T-helper 17 cell (primary cell): ENCODE measurements around the gene PPP5C. TPM values are rescaled to one million over a fixed set of nuclear protein-coding genes. Genes with fewer than 3 reads are reported as not detected.
A peak's percentile ranks its signal among the peaks of the same experiment; 100 is the strongest.
"Not testable (repeated sequence)": the region's sequence is repeated elsewhere in the genome, so short reads cannot be mapped to it uniquely, and the experiment has no call there.

Experiments used
- ATAC-seq: fragments of 150-1000 bp; cut with Tn5 transposase; 2 replicates; pipeline ENCODE4 v1.10.0; 2021; ENCODE audit warnings: mild to moderate bottlenecking, moderate library complexity
- DNase-seq, 3 donors: peaks; one replicate each; pipeline versions ENCODE4 v3.0.0 to v3.0.0-alpha.2; 2020 to 2021
- H3K9me3 ChIP-seq: one replicate; pipeline ENCODE4 v1.7.0; 2013; ENCODE audit warnings: low read length, mild to moderate bottlenecking; ENCODE audit not compliant: control insufficient read depth, poor library complexity, severe bottlenecking
- H3K27ac Mint-ChIP-seq: one replicate; pipeline ENCODE4 v1.8.0; 2022; ENCODE audit warnings: mild to moderate bottlenecking, moderate library complexity, mixed read lengths
- H3K27me3 Mint-ChIP-seq: one replicate; pipeline ENCODE4 v1.8.0; 2022; ENCODE audit warnings: mixed read lengths
- H3K36me3 Mint-ChIP-seq: one replicate; pipeline ENCODE4 v1.8.0; 2022; ENCODE audit warnings: low read depth, mixed read lengths
- H3K4me1 Mint-ChIP-seq: one replicate; pipeline ENCODE4 v1.8.0; 2022; ENCODE audit warnings: mild to moderate bottlenecking, mixed read lengths
- H3K4me3 Mint-ChIP-seq: one replicate; pipeline ENCODE4 v1.8.0; 2022; ENCODE audit warnings: mild to moderate bottlenecking, moderate library complexity, mixed read lengths
- total RNA-seq, 4 donors: library from RNA in 2 of 4; stranded (reverse) in 2 of 4; gene quantifications; one replicate each; pipeline ENCODE4 v1.2.3 and lab custom pipeline; 2022 to 2026

Gene PPP5C
- total RNA-seq, 2 donors from 2014 or later = 34.8 to 42.8 TPM

GRCh38 chr19:46413262-46414031 lies 66.6 kb downstream of the PPP5C start, which contains the start of gene CCDC8:
Gene CCDC8, minus strand, starts transcription at chr19:46413564. Its CDS starts 754 bp downstream, at chr19:46412810.
- no peak within 1 kb of the TSS for H3K27ac Mint-ChIP-seq
- H3K36me3 Mint-ChIP-seq = peaks cover 3% of the 10 kb centered on the region
- ATAC-seq = no peak
- DNase-seq = no peak
- no peak within 1 kb of the TSS for H3K4me3 Mint-ChIP-seq
- peaks cover 66% of the 10 kb centered on the region for H3K27me3 Mint-ChIP-seq
- H3K9me3 ChIP-seq = no peaks in the 10 kb centered on the region
- H3K4me1 Mint-ChIP-seq = peaks cover 15% of the 10 kb centered on the region

- peaks cover 72% of the 10 kb centered on the region for H3K27me3 Mint-ChIP-seq
- not testable (repeated sequence) for H3K27ac Mint-ChIP-seq
Observed at GRCh38 chr19:46414899-46415298, 68.0 kb downstream of the PPP5C start.

DNA sequence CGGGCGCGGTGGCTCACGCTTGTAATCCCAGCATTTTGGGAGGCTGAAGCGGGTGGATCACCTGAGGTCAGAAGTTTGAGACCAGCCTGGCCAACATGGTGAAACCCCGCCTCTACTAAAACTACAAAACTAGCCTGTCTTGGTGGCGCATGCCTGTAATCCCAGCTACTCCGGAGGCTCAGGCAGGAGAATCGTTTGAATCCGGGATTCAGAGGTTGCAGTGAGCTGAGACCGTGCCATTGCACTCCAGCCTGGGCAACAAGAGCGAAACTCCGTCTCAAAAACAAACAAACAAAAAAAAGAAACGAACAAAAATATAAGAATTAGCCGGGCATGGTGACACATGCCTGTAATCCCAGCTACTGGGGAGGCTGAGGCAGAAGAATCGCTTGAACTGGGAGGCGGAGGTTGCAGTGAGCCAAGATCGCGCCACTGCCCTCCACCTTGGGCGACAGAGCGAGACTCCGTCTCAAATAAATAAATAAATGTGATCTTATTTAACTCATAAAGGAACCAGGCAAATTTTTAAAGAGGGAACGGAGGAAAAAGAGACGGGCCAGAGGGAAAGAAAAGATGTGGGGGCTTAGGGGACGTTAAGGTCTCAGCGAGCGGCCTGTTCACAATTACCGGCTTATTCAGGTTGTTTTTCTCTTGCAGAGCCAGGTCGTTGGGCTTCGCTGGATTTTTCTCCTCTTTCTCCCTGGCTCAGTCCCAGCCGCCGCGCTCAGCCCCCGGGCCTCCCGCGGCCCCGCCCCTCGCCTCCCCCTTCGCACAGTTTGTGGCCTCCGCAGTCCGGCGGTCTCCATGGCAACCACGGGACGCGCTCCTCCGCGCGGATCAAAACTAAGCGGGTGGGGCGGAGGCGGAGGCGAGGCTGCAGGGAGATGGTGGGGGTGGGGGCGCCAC lies 69.2 kb downstream of the PPP5C start:
- Mint-ChIP-seq H3K27me3 (peaks cover 64% of the 10 kb centered on the region), H3K4me1 (peaks cover 11% of the 10 kb centered on the region)
- not testable (repeated sequence) for H3K36me3 Mint-ChIP-seq, H3K9me3 ChIP-seq, DNase-seq, H3K27ac Mint-ChIP-seq, H3K4me3 Mint-ChIP-seq
- ATAC-seq = peak; percentile 50

More at GRCh38 chr19:46414899-46415298, 68.0 kb downstream of the PPP5C start:
- not testable (repeated sequence) for ATAC-seq, H3K4me3 Mint-ChIP-seq, H3K9me3 ChIP-seq, DNase-seq, H3K36me3 Mint-ChIP-seq
- peaks cover 11% of the 10 kb centered on the region for H3K4me1 Mint-ChIP-seq

DNA sequence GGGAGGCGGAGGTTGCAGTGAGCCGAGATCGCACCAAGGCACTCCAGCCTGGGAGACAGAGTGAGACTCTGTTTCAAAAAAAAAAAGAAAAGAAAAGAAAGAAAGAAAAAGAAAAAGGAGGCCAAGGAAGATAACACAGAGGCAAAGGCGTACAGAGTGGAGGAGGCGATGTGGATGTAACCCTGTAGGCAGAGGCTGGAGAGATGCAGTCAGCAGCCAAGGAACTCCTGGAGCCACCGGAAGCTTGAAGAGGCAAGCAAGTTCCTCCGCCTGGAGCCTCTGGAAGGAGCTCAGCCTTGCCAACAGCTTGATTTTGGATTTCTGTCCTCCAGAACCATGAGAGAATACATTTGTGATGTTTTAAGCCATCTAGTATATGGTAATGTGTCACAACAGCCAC lies 73.2 kb downstream of the PPP5C start:
- H3K27me3 Mint-ChIP-seq = peaks cover 59% of the 10 kb centered on the region
- H3K9me3 ChIP-seq = no peaks in the 10 kb centered on the region

DNA sequence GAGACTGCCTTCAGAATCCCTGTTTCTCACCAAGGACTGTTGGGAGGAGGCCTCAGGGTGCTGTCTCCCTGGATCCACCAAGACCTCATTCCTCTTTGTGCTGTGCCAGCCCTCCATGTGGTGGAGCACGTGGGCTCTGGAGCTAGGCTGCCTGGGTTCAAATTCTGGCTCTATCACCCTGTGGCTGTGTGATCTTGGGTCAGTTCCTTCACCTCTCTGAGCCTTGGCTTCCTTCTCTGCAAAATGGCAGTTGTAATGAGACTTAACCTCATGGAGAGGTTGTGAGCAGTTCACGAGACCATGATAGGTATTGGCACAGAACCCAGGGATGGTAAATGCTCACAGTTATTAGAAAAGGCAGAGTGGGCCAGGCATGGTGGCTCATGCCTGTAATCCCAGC lies 75.5 kb downstream of the PPP5C start:
- Mint-ChIP-seq H3K27ac (no peak overlapping the region), H3K4me3 (no peak overlapping the region), H3K27me3 (peaks cover 61% of the 10 kb centered on the region), H3K4me1 (peaks cover 9% of the 10 kb centered on the region), H3K36me3 (peaks cover 3% of the 10 kb centered on the region)
- DNase-seq = no peak
- H3K9me3 ChIP-seq = no peaks in the 10 kb centered on the region
- ATAC-seq = no peak

More for the DNA sequence above, 73.2 kb downstream of the PPP5C start:
- Mint-ChIP-seq H3K27ac (no peak overlapping the region), H3K36me3 (no peaks in the 10 kb centered on the region), H3K4me1 (peaks cover 6% of the 10 kb centered on the region), H3K4me3 (no peak overlapping the region)
- no peak for DNase-seq
- ATAC-seq = no peak

GRCh38 chr19:46423188-46423587 lies 76.3 kb downstream of the PPP5C start:
- ATAC-seq = no peak

GRCh38 chr19:46426035-46426505 lies 79.2 kb downstream of the PPP5C start:
- ATAC-seq (no peak), DNase-seq (no peak)
- H3K36me3 Mint-ChIP-seq = peaks cover 5% of the 10 kb centered on the region
- H3K27ac Mint-ChIP-seq = no peak overlapping the region
- peak overlapping the region; percentile 75 for H3K4me3 Mint-ChIP-seq
- no peaks in the 10 kb centered on the region for H3K9me3 ChIP-seq
- H3K27me3 Mint-ChIP-seq = peaks cover 79% of the 10 kb centered on the region
- peaks cover 27% of the 10 kb centered on the region for H3K4me1 Mint-ChIP-seq

More at GRCh38 chr19:46423188-46423587, 76.3 kb downstream of the PPP5C start:
- Mint-ChIP-seq H3K36me3 (peaks cover 5% of the 10 kb centered on the region), H3K27me3 (peaks cover 70% of the 10 kb centered on the region), H3K27ac (no peak overlapping the region), H3K4me1 (peaks cover 14% of the 10 kb centered on the region), H3K4me3 (no peak overlapping the region)
- DNase-seq = no peak
- H3K9me3 ChIP-seq = no peaks in the 10 kb centered on the region

GRCh38 chr19:46426506-46427162 lies 79.7 kb downstream of the PPP5C start:
- Mint-ChIP-seq H3K27ac (peak overlapping the region; percentile 1), H3K36me3 (peaks cover 5% of the 10 kb centered on the region), H3K4me3 (peak overlapping the region; percentile 75), H3K27me3 (peaks cover 83% of the 10 kb centered on the region), H3K4me1 (peaks cover 27% of the 10 kb centered on the region)
- H3K9me3 ChIP-seq = no peaks in the 10 kb centered on the region
- no peak for ATAC-seq
- no peak for DNase-seq

DNA sequence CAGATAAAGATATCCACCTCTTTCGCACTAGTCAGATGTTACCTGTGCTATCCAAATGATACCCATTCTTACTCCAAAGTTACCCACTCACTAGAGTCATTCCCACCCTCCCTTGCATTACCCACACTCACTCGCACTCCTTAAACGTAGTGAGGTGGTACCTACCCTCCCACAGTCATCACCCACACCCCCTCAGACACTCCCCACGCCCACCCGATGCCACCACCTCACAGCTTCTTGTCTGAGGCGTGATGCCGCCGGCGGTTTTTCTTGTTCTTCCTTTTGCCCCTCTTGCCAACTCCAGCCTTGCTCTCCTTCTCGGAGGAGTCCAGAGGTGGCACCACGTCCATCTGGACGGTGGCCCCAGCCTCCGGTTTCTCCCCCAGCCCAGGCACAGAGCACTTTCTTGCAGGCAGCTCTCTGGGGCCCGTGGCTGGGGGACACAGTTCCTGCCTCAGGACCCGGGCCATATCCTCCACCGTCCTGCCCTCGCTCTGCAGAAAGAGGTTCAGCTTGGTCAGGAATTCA lies 80.7 kb downstream of the PPP5C start:
- peaks cover 80% of the 10 kb centered on the region for H3K27me3 Mint-ChIP-seq
- H3K36me3 Mint-ChIP-seq = peaks cover 5% of the 10 kb centered on the region
- ATAC-seq = no peak
- peak overlapping the region; percentile 63 for H3K4me3 Mint-ChIP-seq
- DNase-seq = no peak
- no peaks in the 10 kb centered on the region for H3K9me3 ChIP-seq
- no peak overlapping the region for H3K27ac Mint-ChIP-seq
- H3K4me1 Mint-ChIP-seq = peaks cover 27% of the 10 kb centered on the region

DNA sequence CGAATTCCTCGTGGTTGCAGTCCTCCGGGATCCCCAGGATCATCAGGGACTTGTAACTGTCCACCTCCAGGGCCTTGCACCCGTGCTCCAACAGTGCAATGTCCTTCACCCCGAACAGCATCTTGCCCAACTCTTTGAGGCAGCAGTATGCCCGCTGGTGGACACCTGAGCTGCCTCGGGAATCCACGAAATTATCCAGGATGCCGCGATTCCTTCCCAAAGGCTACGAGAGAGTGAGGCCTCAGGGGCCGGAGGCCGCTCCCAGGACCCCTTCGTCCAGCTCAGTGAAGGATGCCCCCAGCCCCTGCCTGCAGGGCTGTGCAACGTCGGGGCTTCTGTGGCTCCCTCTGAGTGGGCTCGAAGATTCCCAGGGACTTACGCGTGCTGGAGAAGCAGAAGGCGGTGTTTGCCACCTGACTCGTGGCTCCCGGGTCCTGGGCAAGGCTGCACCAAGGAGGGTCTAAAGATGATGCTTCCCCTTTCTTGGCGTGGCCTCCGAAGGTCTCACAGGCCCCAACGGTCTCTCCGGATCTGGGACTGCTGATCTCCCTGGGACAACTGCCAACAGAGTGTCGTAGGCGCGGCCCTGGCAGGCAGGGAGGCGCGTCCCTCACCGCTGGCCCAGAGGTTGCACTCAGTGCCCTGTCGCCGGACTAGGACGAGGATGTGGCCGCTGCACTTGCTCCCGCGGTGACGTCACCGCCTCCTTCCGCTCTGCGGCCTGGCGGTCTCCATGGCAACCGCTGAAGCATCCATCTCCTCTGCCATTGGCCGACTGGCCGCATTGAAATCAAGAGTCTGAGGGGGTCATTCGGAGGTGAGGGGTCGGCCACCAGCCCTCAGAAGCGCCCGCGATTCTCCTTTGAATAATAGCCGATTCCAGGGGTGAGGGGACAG lies 81.6 kb downstream of the PPP5C start, which contains the start of gene PNMA8C:
PNMA8C (minus strand) TSS at position 698 of the 897 bp plus-strand sequence; CDS start at position 121, 577 bp downstream.
- Mint-ChIP-seq H3K27me3 (peaks cover 76% of the 10 kb centered on the region), H3K27ac (peak within 1 kb of the TSS; percentile 86), H3K4me3 (peak within 1 kb of the TSS; percentile 80), H3K36me3 (peaks cover 5% of the 10 kb centered on the region), H3K4me1 (peaks cover 27% of the 10 kb centered on the region)
- H3K9me3 ChIP-seq = no peaks in the 10 kb centered on the region
- DNase-seq (no peak), ATAC-seq (peak; percentile 73)

GRCh38 chr19:46429999-46430398 lies 83.1 kb downstream of the PPP5C start:
- H3K27me3 Mint-ChIP-seq = peaks cover 81% of the 10 kb centered on the region
- ATAC-seq = no peak
- H3K4me1 Mint-ChIP-seq = peaks cover 27% of the 10 kb centered on the region
- H3K4me3 Mint-ChIP-seq = peak overlapping the region; percentile 41
- peaks cover 5% of the 10 kb centered on the region for H3K36me3 Mint-ChIP-seq
- no peaks in the 10 kb centered on the region for H3K9me3 ChIP-seq
- H3K27ac Mint-ChIP-seq = no peak overlapping the region
- DNase-seq = no peak

- H3K4me1 Mint-ChIP-seq = peaks cover 23% of the 10 kb centered on the region
- H3K4me3 Mint-ChIP-seq = no peak overlapping the region
- H3K27me3 Mint-ChIP-seq = peaks cover 72% of the 10 kb centered on the region
- H3K27ac Mint-ChIP-seq = no peak overlapping the region
- no peaks in the 10 kb centered on the region for H3K9me3 ChIP-seq
- no peak for DNase-seq
- H3K36me3 Mint-ChIP-seq = peaks cover 3% of the 10 kb centered on the region
- ATAC-seq = no peak
Observed at GRCh38 chr19:46431824-46432223, 84.9 kb downstream of the PPP5C start.
